Measurements from ENCODE around the gene EXOC4. TPM values are rescaled to one million over a fixed set of nuclear protein-coding genes. Genes with fewer than 3 reads are reported as not detected.

Gene EXOC4
- total RNA-seq, 1 donor from 2014 or later, result 145 TPM

DNA sequence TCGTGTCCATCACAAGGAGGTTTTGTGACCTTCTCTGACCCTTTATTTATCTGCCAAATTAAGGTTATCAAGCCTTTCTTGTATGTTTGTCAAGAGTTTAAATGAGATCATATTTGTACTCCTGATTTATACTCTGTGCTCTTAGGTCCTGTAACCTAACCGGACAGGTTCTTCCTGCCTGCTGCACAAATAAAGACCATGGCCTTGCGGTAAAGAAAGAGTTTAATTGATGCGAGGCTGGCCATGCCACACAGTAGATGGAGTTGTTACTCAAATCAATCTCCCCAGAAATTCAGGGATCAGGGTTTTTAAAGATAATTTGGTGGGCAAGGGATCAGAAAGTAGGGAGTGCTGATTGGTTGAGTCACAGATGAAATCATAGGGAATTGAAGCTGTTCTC is 794.8 kb downstream of the EXOC4 start:
- no peak overlapping the region for H3K4me3 Mint-ChIP-seq (ENCODE audit: low read depth)
- no peak overlapping the region for H3K27ac Mint-ChIP-seq
- no peaks in the 10 kb centered on the region for H3K27me3 Mint-ChIP-seq
- H3K4me1 Mint-ChIP-seq (ENCODE audit: low read depth), result peaks cover 2% of the 10 kb centered on the region
- DNase-seq (ENCODE audit: low spot score, unreplicated experiment), result no peak
- peaks cover 14% of the 10 kb centered on the region for H3K9me3 Mint-ChIP-seq (ENCODE audit: low read depth)
- H3K36me3 Mint-ChIP-seq (ENCODE audit: insufficient read depth), result peaks cover 21% of the 10 kb centered on the region
- no peak for TF ChIP-seq CTCF (IDR thresholded peaks at IDR 0.05; ENCODE audit: unreplicated experiment)

- TF ChIP-seq CTCF (IDR thresholded peaks at IDR 0.05; ENCODE audit: unreplicated experiment), result no peak
- no peak for DNase-seq (ENCODE audit: low spot score, unreplicated experiment)
- H3K4me3 Mint-ChIP-seq (ENCODE audit: low read depth), result no peak overlapping the region
- H3K36me3 Mint-ChIP-seq (ENCODE audit: insufficient read depth), result peaks cover 21% of the 10 kb centered on the region
- no peaks in the 10 kb centered on the region for H3K27me3 Mint-ChIP-seq
- peaks cover 2% of the 10 kb centered on the region for H3K4me1 Mint-ChIP-seq (ENCODE audit: low read depth)
- peaks cover 14% of the 10 kb centered on the region for H3K9me3 Mint-ChIP-seq (ENCODE audit: low read depth)
- H3K27ac Mint-ChIP-seq, result no peak overlapping the region
Measured at GRCh38 chr7:134048166-134048565, 795.3 kb downstream of the EXOC4 start.

- Mint-ChIP-seq H3K36me3 (ENCODE audit: insufficient read depth) (peaks cover 23% of the 10 kb centered on the region), H3K4me3 (ENCODE audit: low read depth) (no peak overlapping the region), H3K9me3 (ENCODE audit: low read depth) (peaks cover 14% of the 10 kb centered on the region), H3K27ac (no peak overlapping the region), H3K4me1 (ENCODE audit: low read depth) (no peaks in the 10 kb centered on the region), H3K27me3 (no peaks in the 10 kb centered on the region)
- no peak for DNase-seq (ENCODE audit: low spot score, unreplicated experiment)
- no peak for TF ChIP-seq CTCF (IDR thresholded peaks at IDR 0.05; ENCODE audit: unreplicated experiment)
Measured at GRCh38 chr7:134051020-134051419, 798.1 kb downstream of the EXOC4 start.

- no peak for DNase-seq (ENCODE audit: low spot score, unreplicated experiment)
- no peak overlapping the region for H3K27ac Mint-ChIP-seq
- no peak overlapping the region for H3K4me3 Mint-ChIP-seq (ENCODE audit: low read depth)
- peaks cover 6% of the 10 kb centered on the region for H3K4me1 Mint-ChIP-seq (ENCODE audit: low read depth)
- TF ChIP-seq CTCF (IDR thresholded peaks at IDR 0.05; ENCODE audit: unreplicated experiment), result no peak
- peaks cover 2% of the 10 kb centered on the region for H3K36me3 Mint-ChIP-seq (ENCODE audit: insufficient read depth)
- no peaks in the 10 kb centered on the region for H3K27me3 Mint-ChIP-seq
- H3K9me3 Mint-ChIP-seq (ENCODE audit: low read depth), result no peaks in the 10 kb centered on the region
Measured at GRCh38 chr7:134056816-134057215, 803.9 kb downstream of the EXOC4 start.

DNA sequence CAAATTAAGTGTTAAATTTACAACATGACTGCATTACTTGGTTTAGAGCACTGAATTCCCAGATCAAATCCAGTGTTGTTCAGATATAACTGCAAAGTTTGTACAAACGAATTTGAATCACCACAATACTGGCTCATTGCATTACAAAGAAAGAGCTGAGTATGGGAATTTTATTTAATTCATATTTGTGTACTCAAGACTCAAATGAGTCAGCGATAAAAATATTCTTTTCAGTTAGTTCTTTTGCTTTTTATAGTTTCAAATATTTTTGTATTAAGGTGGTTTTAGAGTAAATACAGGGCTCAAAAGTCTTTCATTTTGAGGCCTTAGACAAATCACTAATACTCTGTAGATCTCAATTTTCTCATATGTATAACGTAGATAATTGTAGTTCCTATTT is 805.6 kb downstream of the EXOC4 start:
- H3K27me3 Mint-ChIP-seq, result no peaks in the 10 kb centered on the region
- no peaks in the 10 kb centered on the region for H3K9me3 Mint-ChIP-seq (ENCODE audit: low read depth)
- peaks cover 6% of the 10 kb centered on the region for H3K4me1 Mint-ChIP-seq (ENCODE audit: low read depth)
- peaks cover 2% of the 10 kb centered on the region for H3K36me3 Mint-ChIP-seq (ENCODE audit: insufficient read depth)
- DNase-seq (ENCODE audit: low spot score, unreplicated experiment), result no peak
- H3K4me3 Mint-ChIP-seq (ENCODE audit: low read depth), result no peak overlapping the region
- H3K27ac Mint-ChIP-seq, result no peak overlapping the region
- no peak for TF ChIP-seq CTCF (IDR thresholded peaks at IDR 0.05; ENCODE audit: unreplicated experiment)

All from progenitor cell of endocrine pancreas (in vitro differentiated cells).